GM12878 (cell line): Measurements from ENCODE around the gene CES4A. TPM values are rescaled to one million over a fixed set of nuclear protein-coding genes. Genes with fewer than 3 reads are reported as not detected.

Experiments used
- ATAC-seq: fragments of 200-7000 bp; cut with Tn5 transposase; 3 replicates; pipeline ENCODE4 v1.9.1; 2020; ENCODE audit warnings: mild to moderate bottlenecking, moderate library complexity
- BruUV-seq: library from RNA; stranded (reverse); fragments of 400-500 nt; replicated peaks from 2 replicates; lab custom pipeline; 2021; lab: Mats Ljungman, UMichigan
- CTCF ChIA-PET: fragments of 300-600 bp; sonication (Branson Sonifier 250); formaldehyde crosslinking; extraction: SDS; loops from one replicate; lab custom pipeline; 2021; ENCODE audit warnings: inconsistent platforms; lab: Yijun Ruan, JAX
- POLR2A ChIA-PET: fragments of 350-600 bp; formaldehyde crosslinking; extraction: SDS; loops from one replicate; lab custom pipeline; 2021; ENCODE audit warnings: inconsistent platforms; lab: Charles Lee
- RAD21 ChIA-PET: fragments of 300-600 bp; sonication (Branson Sonifier 250); formaldehyde crosslinking; loops from one replicate; lab custom pipeline; 2023; ENCODE audit warnings: antibody characterized with exemption; ENCODE audit not compliant: unreplicated experiment; lab: Charles Lee
- SMC1A ChIA-PET: fragments of 300-600 bp; sonication (Branson Sonifier 250); formaldehyde crosslinking; loops from one replicate; lab custom pipeline; 2023; ENCODE audit not compliant: unreplicated experiment, uncharacterized antibody; lab: Charles Lee
- DNase-seq: peaks from one replicate; pipeline ENCODE4 v3.0.0-alpha.2; 2011; ENCODE audit warnings: low read depth, low spot score
- FAIRE-seq: peaks from 3 replicates; lab custom pipeline; 2011; peaks lifted over from hg19 to GRCh38; lab: Jason Lieb, UNC
- H2AFZ ChIP-seq: 2 replicates; pipeline ENCODE4 v1.6.0; 2011; ENCODE audit warnings: low read depth, low read length, control low read depth; ENCODE audit not compliant: control insufficient read depth
- H3K27ac ChIP-seq: 2 replicates; pipeline ENCODE4 v1.5.1; 2011; ENCODE audit warnings: control low read depth; ENCODE audit not compliant: control insufficient read depth, insufficient read depth
- H3K27me3 ChIP-seq, 2 experiments: replicated peaks in 1 of 2; 2 replicates each; pipeline versions ENCODE4 v1.6.0 to v1.6.1; 2011; ENCODE audit warnings: low read length in 1 of 2; ENCODE audit not compliant: control insufficient read depth in 2 of 2, insufficient read depth in 2 of 2
- H3K36me3 ChIP-seq, 2 experiments: 2 replicates each; pipeline ENCODE4 v1.5.1; 2011; ENCODE audit warnings: low read length in 1 of 2; ENCODE audit not compliant: control insufficient read depth in 2 of 2, insufficient read depth in 2 of 2
- H3K4me1 ChIP-seq: 2 replicates; pipeline ENCODE4 v1.6.1; 2011; ENCODE audit warnings: mild to moderate bottlenecking, low read length, moderate library complexity, mixed read lengths; ENCODE audit not compliant: control insufficient read depth, insufficient read depth
- H3K4me2 ChIP-seq: 2 replicates; pipeline ENCODE4 v1.6.0; 2011; ENCODE audit warnings: control low read depth; ENCODE audit not compliant: control insufficient read depth, insufficient read depth
- H3K4me3 ChIP-seq: fragments of 200-600 bp; sonication (generic); 2 replicates; pipeline ENCODE4 v1.5.1; 2016
- H3K79me2 ChIP-seq: 2 replicates; pipeline ENCODE4 v1.6.0; 2011; ENCODE audit warnings: low read length; ENCODE audit not compliant: control insufficient read depth, insufficient read depth
- H3K9ac ChIP-seq: 2 replicates; pipeline ENCODE4 v1.8.0; 2011; ENCODE audit warnings: low read length, control low read depth, mixed read lengths; ENCODE audit not compliant: control insufficient read depth, insufficient read depth
- H3K9me3 ChIP-seq: replicated peaks from 3 replicates; pipeline ENCODE4 v1.5.1; 2011; ENCODE audit warnings: mild to moderate bottlenecking, low read length; ENCODE audit not compliant: control insufficient read depth, insufficient read depth
- H4K20me1 ChIP-seq: 2 replicates; pipeline ENCODE4 v1.6.0; 2011; ENCODE audit not compliant: control insufficient read depth, insufficient read depth
- BCL3 ChIP-seq: IDR thresholded peaks from 2 replicates; pipeline ENCODE4 v1.6.1; 2011; ENCODE audit warnings: borderline replicate concordance, low read depth, mild to moderate bottlenecking, moderate library complexity, low read length; ENCODE audit not compliant: insufficient read depth, poor library complexity, severe bottlenecking
- CBX3 ChIP-seq: fragments of 200-600 bp; sonication (generic); IDR thresholded peaks from 2 replicates; pipeline ENCODE4 v1.6.1; 2016; ENCODE audit warnings: low read depth, borderline replicate concordance
- CEBPB ChIP-seq, 2 experiments: fragments of 150-350 bp in 1 of 2; IDR thresholded peaks; 2 replicates each; pipeline ENCODE4 v1.6.1; 2012 to 2014; ENCODE audit warnings: low read depth in 2 of 2, low read length in 2 of 2, borderline replicate concordance in 1 of 2, inconsistent platforms in 1 of 2
- HDAC2 ChIP-seq: fragments of 200-600 bp; sonication (generic); IDR thresholded peaks from 2 replicates; pipeline ENCODE4 v1.6.1; 2017
- IKZF2 ChIP-seq, 2 experiments: fragments of 450-650 bp; IDR thresholded peaks; 2 replicates each; pipeline ENCODE4 v1.6.1; 2017; ENCODE audit warnings: mild to moderate bottlenecking in 2 of 2, moderate library complexity in 2 of 2
- NKRF ChIP-seq: fragments of 450-650 bp; conservative IDR thresholded peaks from 2 replicates; pipeline ENCODE4 v1.6.1; 2017; ENCODE audit warnings: mild to moderate bottlenecking, moderate library complexity
- RAD51 ChIP-seq: fragments of 450-650 bp; IDR thresholded peaks from 2 replicates; pipeline ENCODE4 v1.6.1; 2016; ENCODE audit warnings: moderate library complexity, mild to moderate bottlenecking, inconsistent platforms
- REST ChIP-seq: IDR thresholded peaks from 2 replicates; pipeline ENCODE4 v1.6.1; 2012; ENCODE audit warnings: mild to moderate bottlenecking, low read depth, low read length
- ZBTB33 ChIP-seq: fragments of 450-650 bp; IDR thresholded peaks from 2 replicates; pipeline ENCODE4 v1.6.1; 2017; ENCODE audit warnings: mild to moderate bottlenecking
- WGBS: methylation state at CpG from one replicate; pipeline ENCODE4 v1.1.6; 2016; ENCODE audit warnings: low lambda C conversion rate; ENCODE audit not compliant: insufficient replicate concordance, insufficient coverage; ENCODE audit errors: missing lambda C conversion rate; 5-methylcytosine and 5-hydroxymethylcytosine counted together
- in situ Hi-C: fragments of 300-500 bp; cut with MboI; formaldehyde crosslinking; loops from 9 replicates; pipeline ENCODE4 v1.14.3; 2018; ENCODE audit warnings: mixed read lengths
- intact Hi-C: fragments of 100-400 bp; cut with micrococcal nuclease; formaldehyde crosslinking; loops from one replicate; pipeline ENCODE4 v1.14.2; 2022; ENCODE audit not compliant: unreplicated experiment
- polyA plus RNA-seq, 11 experiments: library from polyadenylated mRNA; depleted of rRNA in 4 of 11; unstranded in 6 of 11; stranded (reverse) in 5 of 11; fragments of >200 nt; fragmentation: Nextera tagmentation in 4 of 11; fragmentation: Illumina TruSeq in 1 of 11; extraction: Ambion mirVana in 4 of 11; extraction: Trizol in 1 of 11; gene quantifications; 1 replicate in 1 of 11; 2 replicates in 10 of 11; pipeline versions ENCODE4 v1.2.1 to v1.2.3, GENCODE V29; 2011 to 2016; ENCODE audit warnings: inconsistent platforms in 2 of 11, missing spikeins in 2 of 11, low read depth in 1 of 11
- total RNA-seq, 4 experiments: library from RNA; depleted of rRNA in 3 of 4; stranded (reverse); fragments of >200 nt in 3 of 4; fragmentation: Illumina TruSeq in 1 of 4; extraction: Trizol in 1 of 4; gene quantifications; 2 replicates each; pipeline versions ENCODE4 v1.2.1 to v1.2.3, GENCODE V29; 2013 to 2021

CES4A gene
- total and polyA plus RNA-seq, 10 of the 15 experiments (the other 5 are each of a cell fraction or from before 2014, with no cell fraction given), result 0.05 to 5.0 (median 2.1) TPM

- SMC1A ChIA-PET, result no interaction called here
- no peak for ATAC-seq
- no peak for FAIRE-seq
- Histone ChIP-seq H3K79me2 (peaks cover 16% of the 10 kb centered on the region), H2AFZ (no peak overlapping the region), H3K4me3 (no peak overlapping the region), H3K9ac (no peak overlapping the region), H3K4me1 (peaks cover 7% of the 10 kb centered on the region), H3K27me3 (no peaks in the 10 kb centered on the region), H3K4me2 (no peak overlapping the region), H3K27ac (no peak overlapping the region), H3K36me3 (peaks cover 2 to 3% of the 10 kb centered on the region in 2 experiments), H4K20me1 (no peaks in the 10 kb centered on the region), H3K9me3 (no peaks in the 10 kb centered on the region)
- CTCF ChIA-PET, result no interaction called here
- in situ Hi-C loops, result loop anchor here (10.0 kb wide), 1 partner anchor 55 kb away; no protein-coding TSS in a partner anchor
- TF ChIP-seq CBX3 (no peak), ZBTB33 (no peak), HDAC2 (no peak)
- intact Hi-C loops, result no loop called here
- no TSS peak for BruUV-seq
- POLR2A ChIA-PET, result no interaction called here
- no peak for DNase-seq
- RAD21 ChIA-PET, result no interaction called here
Measured at GRCh38 chr16:66939366-66939765, 49.0 kb upstream of the CES4A start.

- H4K20me1 ChIP-seq, result no peaks in the 10 kb centered on the region
- FAIRE-seq (no peak), DNase-seq (no peak), ATAC-seq (no peak)
- no peaks in the 10 kb centered on the region for H3K9me3 ChIP-seq
- intact Hi-C loops, result no loop called here
- in situ Hi-C loops, result no loop called here
- H3K36me3 ChIP-seq, result peaks cover 2 to 3% of the 10 kb centered on the region in 2 experiments
- H2AFZ ChIP-seq, result no peak overlapping the region
- no peak overlapping the region for H3K4me3 ChIP-seq
- WGBS, result 97% methylated on average over 16 of the region's 16 CpGs
- ChIA-PET POLR2A (no interaction called here), CTCF (no interaction called here), RAD21 (no interaction called here), SMC1A (no interaction called here)
- peaks cover 8% of the 10 kb centered on the region for H3K79me2 ChIP-seq
- BruUV-seq, result no TSS peak
- H3K4me1 ChIP-seq, result peaks cover 7% of the 10 kb centered on the region
- H3K27me3 ChIP-seq, result no peaks in the 10 kb centered on the region
- H3K4me2 ChIP-seq, result no peak overlapping the region
- H3K9ac ChIP-seq, result no peak overlapping the region
- no peak overlapping the region for H3K27ac ChIP-seq
- no peak for TF ChIP-seq BCL3
- TF ChIP-seq IKZF2 (IDR thresholded peaks at IDR 0.05), result no peak
- no peak for TF ChIP-seq REST
- TF ChIP-seq RAD51, result no peak
- no peak for TF ChIP-seq CEBPB (IDR thresholded peaks at IDR 0.05; ENCODE audit: borderline replicate concordance in 1 of 2, low read depth in 2 of 2, low read length in 2 of 2)
- no peak for TF ChIP-seq NKRF
Measured at GRCh38 chr16:66940236-66940635, 48.2 kb upstream of the CES4A start.
